ENCODE measurements around the gene CAPN1. TPM values are rescaled to one million over a fixed set of nuclear protein-coding genes. Genes with fewer than 3 reads are reported as not detected.

Gene CAPN1
- total RNA-seq, 6 experiments from 2014 or later: 55.7 to 124 (median 83.1) TPM

- no peak overlapping the region for H3K27ac ChIP-seq
- intact Hi-C loops (cut with DNase I): no loop called here
- peak in 1 of 3 donors; percentile 41 for DNase-seq
- no peak overlapping the region for H3K4me3 ChIP-seq
- H3K36me3 ChIP-seq: no peaks in the 10 kb centered on the region
- H3K27me3 ChIP-seq: no peaks in the 10 kb centered on the region
- TF ChIP-seq POLR2A (IDR thresholded peaks at IDR 0.05): no peak
- peaks cover 0 to 9% (median 4%) of the 10 kb centered on the region in 4 donors for H3K4me1 ChIP-seq
- ATAC-seq: no peak
- 84% methylated on average over 24 of the region's 24 CpGs for WGBS (ENCODE audit: insufficient coverage, low coverage, low lambda C conversion rate, missing lambda C conversion rate)
- H3K9me3 ChIP-seq: no peaks in the 10 kb centered on the region
Observed at GRCh38 chr11:65215441-65216076, 33.8 kb downstream of the CAPN1 start.

GRCh38 chr11:65216830-65217229, 35.1 kb downstream of the CAPN1 start:
- intact Hi-C loops (cut with DNase I): no loop called here
- no peaks in the 10 kb centered on the region for H3K27me3 ChIP-seq
- ATAC-seq (no peak), DNase-seq (peak in 1 of 3 donors; percentile 36)
- 82% methylated on average over 4 of the region's 6 CpGs for WGBS (ENCODE audit: insufficient coverage, low coverage, low lambda C conversion rate, missing lambda C conversion rate)
- H3K27ac ChIP-seq: no peak overlapping the region
- no peak overlapping the region for H3K4me3 ChIP-seq
- no peaks in the 10 kb centered on the region for H3K4me1 ChIP-seq
- no peak for TF ChIP-seq CTCF (IDR thresholded peaks at IDR 0.05)
- no peak for TF ChIP-seq POLR2A (IDR thresholded peaks at IDR 0.05)
- no peaks in the 10 kb centered on the region for H3K9me3 ChIP-seq
- H3K36me3 ChIP-seq: no peaks in the 10 kb centered on the region

GRCh38 chr11:65217441-65218423, 36.0 kb downstream of the CAPN1 start:
- intact Hi-C loops (cut with DNase I): no loop called here
- Histone ChIP-seq H3K4me1 (no peaks in the 10 kb centered on the region), H3K36me3 (no peaks in the 10 kb centered on the region), H3K27me3 (no peaks in the 10 kb centered on the region), H3K9me3 (no peaks in the 10 kb centered on the region), H3K27ac (no peak overlapping the region), H3K4me3 (no peak overlapping the region)
- WGBS (ENCODE audit: insufficient coverage, low coverage, low lambda C conversion rate, missing lambda C conversion rate): 96% methylated on average over 5 of the region's 19 CpGs
- ATAC-seq: no peak
- peak in 1 of 3 donors; percentile 39 for DNase-seq
- no peak for TF ChIP-seq POLR2A (IDR thresholded peaks at IDR 0.05)
- no peak for TF ChIP-seq CTCF (IDR thresholded peaks at IDR 0.05)

GRCh38 chr11:65218446-65218845, 36.7 kb downstream of the CAPN1 start:
- ATAC-seq: no peak
- no peak overlapping the region for H3K4me3 ChIP-seq
- no peaks in the 10 kb centered on the region for H3K36me3 ChIP-seq
- no peak for DNase-seq
- 100% methylated on average over 1 of the region's 9 CpGs for WGBS (ENCODE audit: insufficient coverage, low coverage, low lambda C conversion rate, missing lambda C conversion rate)
- no peak overlapping the region for H3K27ac ChIP-seq
- H3K27me3 ChIP-seq: no peaks in the 10 kb centered on the region
- TF ChIP-seq POLR2A (IDR thresholded peaks at IDR 0.05) (no peak), CTCF (IDR thresholded peaks at IDR 0.05) (no peak)
- H3K9me3 ChIP-seq: no peaks in the 10 kb centered on the region
- H3K4me1 ChIP-seq: no peaks in the 10 kb centered on the region
- intact Hi-C loops (cut with DNase I): no loop called here

DNA sequence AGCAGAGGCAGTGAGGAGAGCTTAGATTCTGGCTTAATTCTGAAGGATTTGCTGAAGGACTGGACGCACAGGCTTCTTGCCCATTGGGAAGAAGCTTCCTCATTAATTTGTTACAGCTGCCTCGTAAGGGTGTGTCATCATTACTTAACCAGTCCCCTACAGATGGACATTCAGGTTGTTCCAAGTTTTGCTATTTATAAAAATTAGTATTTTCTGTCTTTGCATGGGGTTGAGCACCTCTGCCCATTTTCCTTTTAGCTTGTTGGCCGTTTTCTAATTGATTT, 38.1 kb downstream of the CAPN1 start:
- intact Hi-C loops (cut with DNase I): no loop called here
- Histone ChIP-seq H3K27ac (no peak overlapping the region), H3K27me3 (no peaks in the 10 kb centered on the region), H3K9me3 (no peaks in the 10 kb centered on the region), H3K4me1 (no peaks in the 10 kb centered on the region), H3K36me3 (no peaks in the 10 kb centered on the region), H3K4me3 (no peak overlapping the region)
- ATAC-seq (no peak), DNase-seq (no peak)
- WGBS (ENCODE audit: insufficient coverage, low coverage, low lambda C conversion rate, missing lambda C conversion rate): 56% methylated on average over 3 of the region's 3 CpGs
- TF ChIP-seq POLR2A (IDR thresholded peaks at IDR 0.05): no peak
- TF ChIP-seq CTCF (IDR thresholded peaks at IDR 0.05): no peak

Data from right lobe of liver (tissue), 6 donors.